ENCODE results near the gene AQP12B.
A peak's percentile ranks its signal among the peaks of the same experiment; 100 is the strongest.

- TF ChIP-seq EZH2 (IDR thresholded peaks at IDR 0.05) (peak; percentile 61), POLR2AphosphoS5 (IDR thresholded peaks at IDR 0.05; ENCODE audit: borderline replicate concordance, low read depth, low read length) (no peak)
These were observed 26.5 kb downstream of the AQP12B start for GRCh38 chr2:240655931-240656886.
